GM23338 (cell line): ENCODE measurements around the gene TARS1.

ENCODE experiments used
- CREB1 ChIP-seq: fragments of 250-450 bp; sonication (Bioruptor Pico); IDR thresholded peaks from 2 replicates; pipeline ENCODE4 v1.5.0; 2020; ENCODE audit warnings: low read depth, mild to moderate bottlenecking, moderate library complexity
- CTCF ChIP-seq, 2 experiments: fragments of 200-600 bp in 1 of 2; sonication (generic) in 1 of 2; conservative IDR thresholded peaks; 2 replicates each; pipeline versions ENCODE4 v1.5.1 to v1.6.1; 2016 to 2017; ENCODE audit warnings: antibody characterized with exemption in 2 of 2, low read depth in 2 of 2, mild to moderate bottlenecking in 2 of 2, moderate library complexity in 1 of 2
- EZH2phosphoT487 ChIP-seq: fragments of 200-600 bp; sonication (generic); IDR thresholded peaks from one replicate; pipeline ENCODE4 v1.8.1; 2018; ENCODE audit warnings: antibody characterized with exemption; ENCODE audit not compliant: unreplicated experiment
- JUNB ChIP-seq: IDR thresholded peaks from one replicate; pipeline ENCODE4 v1.6.1; 2016; ENCODE audit warnings: antibody characterized with exemption; ENCODE audit not compliant: unreplicated experiment
- POLR2AphosphoS5 ChIP-seq: IDR thresholded peaks from 2 replicates; pipeline ENCODE4 v1.6.1; 2016; ENCODE audit warnings: antibody characterized with exemption, low read depth
- REST ChIP-seq: IDR thresholded peaks from one replicate; pipeline ENCODE4 v1.6.1; 2018; ENCODE audit warnings: antibody characterized with exemption; ENCODE audit not compliant: unreplicated experiment
- STAT1 ChIP-seq: IDR thresholded peaks from one replicate; pipeline ENCODE4 v1.6.1; 2016; ENCODE audit warnings: antibody characterized with exemption; ENCODE audit not compliant: unreplicated experiment
- ZNF114 ChIP-seq: fragments of 250-450 bp; sonication (Bioruptor Pico); IDR thresholded peaks from 2 replicates; pipeline ENCODE4 v1.5.0; 2020; ENCODE audit warnings: mild to moderate bottlenecking, moderate library complexity

- no peak for TF ChIP-seq CREB1 (CRISPR knock-in tag)
- TF ChIP-seq POLR2AphosphoS5 = no peak
- no peak for TF ChIP-seq CTCF (conservative IDR thresholded peaks at IDR 0.05; ENCODE audit: low read depth in 2 of 2)
- TF ChIP-seq ZNF114 (CRISPR knock-in tag) = no peak
- no peak for TF ChIP-seq JUNB
- no peak for TF ChIP-seq EZH2phosphoT487
- TF ChIP-seq STAT1 = no peak
- TF ChIP-seq REST = no peak
Measured at GRCh38 chr5:33474931-33475499, 34.2 kb downstream of the TARS1 start.
